PC-9 (cell line): ENCODE data around the gene SEC11A. TPM values are rescaled to one million over a fixed set of nuclear protein-coding genes. Genes with fewer than 3 reads are reported as not detected.
"Not testable (repeated sequence)": the region's sequence is repeated elsewhere in the genome, so short reads cannot be mapped to it uniquely, and the experiment has no call there.

Experiments
- BruUV-seq: library from RNA; stranded (reverse); fragments of 400-500 nt; replicated peaks from 2 replicates; lab custom pipeline; 2021; lab: Mats Ljungman, UMichigan
- CTCF ChIA-PET: fragments of 300-600 bp; sonication (Branson Sonifier 250); formaldehyde crosslinking; loops from one replicate; lab custom pipeline; 2022; ENCODE audit warnings: antibody characterized with exemption; lab: Charles Lee
- POLR2A ChIA-PET: fragments of 300-600 bp; sonication (Branson Sonifier 250); formaldehyde crosslinking; loops from one replicate; lab custom pipeline; 2022; ENCODE audit warnings: antibody characterized with exemption; ENCODE audit not compliant: unreplicated experiment; lab: Charles Lee
- DNase-seq, 2 experiments: peaks; one replicate each; pipeline versions ENCODE4 v3.0.0 to v3.0.0-alpha.2; 2015 to 2022; ENCODE audit warnings: mixed read lengths in 1 of 2
- H2AFZ ChIP-seq: fragments of 200-600 bp; sonication (generic); 2 replicates; pipeline ENCODE4 v1.8.1; 2017; ENCODE audit warnings: antibody characterized with exemption
- H3F3A ChIP-seq: fragments of 200-600 bp; sonication (generic); 2 replicates; pipeline ENCODE4 v1.8.1; 2017; ENCODE audit warnings: antibody characterized with exemption, mild to moderate bottlenecking, low read depth; ENCODE audit not compliant: insufficient read depth
- H3K27ac ChIP-seq: fragments of 200-600 bp; sonication (generic); 2 replicates; pipeline ENCODE4 v1.6.1; 2016; ENCODE audit warnings: mixed run types
- H3K27me3 ChIP-seq: fragments of 200-600 bp; sonication (generic); 2 replicates; pipeline ENCODE4 v1.6.1; 2016; ENCODE audit warnings: low read depth, mixed run types; ENCODE audit not compliant: insufficient read depth
- H3K36me3 ChIP-seq: fragments of 200-600 bp; sonication (generic); 2 replicates; pipeline ENCODE4 v1.6.1; 2016; ENCODE audit warnings: low read depth, mixed run types
- H3K4me1 ChIP-seq: fragments of 200-600 bp; sonication (generic); replicated peaks from 2 replicates; pipeline ENCODE4 v1.6.1; 2016; ENCODE audit warnings: mixed run types; ENCODE audit not compliant: insufficient read depth
- H3K4me2 ChIP-seq: fragments of 200-600 bp; sonication (generic); 2 replicates; pipeline ENCODE4 v1.6.1; 2017; ENCODE audit warnings: mixed run types
- H3K4me3 ChIP-seq: fragments of 200-600 bp; sonication (generic); 2 replicates; pipeline ENCODE4 v1.6.1; 2016; ENCODE audit warnings: mixed run types
- H3K79me2 ChIP-seq: fragments of 200-600 bp; sonication (generic); 2 replicates; pipeline ENCODE4 v1.6.1; 2017; ENCODE audit warnings: low read depth, mixed run types
- H3K9me2 ChIP-seq: fragments of 200-600 bp; sonication (generic); 2 replicates; pipeline ENCODE4 v1.8.1; 2017; ENCODE audit warnings: mild to moderate bottlenecking; ENCODE audit not compliant: insufficient read depth
- H3K9me3 ChIP-seq: fragments of 200-600 bp; sonication (generic); 2 replicates; pipeline ENCODE4 v1.8.1; 2016; ENCODE audit warnings: low read depth; ENCODE audit not compliant: insufficient read depth
- H4K20me1 ChIP-seq: fragments of 200-600 bp; sonication (generic); 2 replicates; pipeline ENCODE4 v1.8.1; 2017; ENCODE audit not compliant: insufficient read depth
- CTCF ChIP-seq: fragments of 200-600 bp; sonication (generic); conservative IDR thresholded peaks from 2 replicates; pipeline ENCODE4 v1.6.1; 2017; ENCODE audit warnings: mixed run types, antibody characterized with exemption, mild to moderate bottlenecking, moderate library complexity
- EZH2 ChIP-seq: fragments of 200-600 bp; sonication (generic); IDR thresholded peaks from 2 replicates; pipeline ENCODE4 v1.8.0; 2017; ENCODE audit warnings: antibody characterized with exemption, low read depth
- intact Hi-C: fragments of 100-400 bp; cut with micrococcal nuclease; formaldehyde crosslinking; loops from one replicate; pipeline ENCODE4 v1.10.0; 2022; ENCODE audit not compliant: unreplicated experiment
- total RNA-seq: library from RNA; stranded (reverse); gene quantifications from 2 replicates; pipeline ENCODE4 v1.2.3, GENCODE V29; 2021

Gene SEC11A
- total RNA-seq, 1 experiment from 2014 or later = 174 TPM

GRCh38 chr15:84752700-84753099, 36.8 kb upstream of the SEC11A start:
- TF ChIP-seq CTCF = no peak
- no peak for TF ChIP-seq EZH2
- peak overlapping the region; percentile 18; the same call in 1 of the 2 replicates for H3K27ac ChIP-seq
- H4K20me1 ChIP-seq = peaks cover 44% of the 10 kb centered on the region
- no peaks in the 10 kb centered on the region for H3K9me3 ChIP-seq
- ChIA-PET POLR2A (interaction anchor here (0.5 kb wide), 1 partner anchor 17 kb away, joined by 4 read pairs; no protein-coding TSS in a partner anchor), CTCF (interaction anchor here (0.5 kb wide), 1 partner anchor 411 kb away, joined by 5 read pairs; no protein-coding TSS in a partner anchor)
- no TSS peak for BruUV-seq
- peaks cover 16% of the 10 kb centered on the region; the same call in 1 of the 2 replicates for H3F3A ChIP-seq
- no peaks in the 10 kb centered on the region for H3K27me3 ChIP-seq
- no peak overlapping the region for H2AFZ ChIP-seq
- peaks cover 89% of the 10 kb centered on the region for H3K79me2 ChIP-seq
- H3K36me3 ChIP-seq = no peaks in the 10 kb centered on the region
- peak overlapping the region; percentile 28; the same call in 1 of the 2 replicates for H3K4me2 ChIP-seq
- no peak overlapping the region for H3K4me3 ChIP-seq
- no peaks in the 10 kb centered on the region for H3K9me2 ChIP-seq
- peaks cover 28% of the 10 kb centered on the region for H3K4me1 ChIP-seq
- DNase-seq = no peak
- intact Hi-C loops = no loop called here

GRCh38 chr15:84752195-84752594, 36.3 kb upstream of the SEC11A start:
- DNase-seq = no peak
- POLR2A ChIA-PET = interaction anchor here (0.5 to 0.6 kb wide), 2 partner anchors 17 to 136 kb away, joined by 4 read pairs; no protein-coding TSS in a partner anchor
- Histone ChIP-seq H3K27ac (peak overlapping the region; percentile 18; the same call in 1 of the 2 replicates), H2AFZ (no peak overlapping the region), H3K27me3 (no peaks in the 10 kb centered on the region), H3K9me2 (no peaks in the 10 kb centered on the region), H3K4me3 (no peak overlapping the region), H3K4me2 (peak overlapping the region; percentile 28; the same call in 1 of the 2 replicates), H3K4me1 (peaks cover 29% of the 10 kb centered on the region), H3K36me3 (no peaks in the 10 kb centered on the region), H3F3A (peaks cover 21% of the 10 kb centered on the region; the same call in 1 of the 2 replicates), H4K20me1 (peaks cover 44% of the 10 kb centered on the region), H3K79me2 (peaks cover 84% of the 10 kb centered on the region), H3K9me3 (no peaks in the 10 kb centered on the region)
- BruUV-seq = no TSS peak
- no peak for TF ChIP-seq EZH2
- TF ChIP-seq CTCF = no peak
- CTCF ChIA-PET = interaction anchor here (0.5 kb wide), 1 partner anchor 411 kb away, joined by 5 read pairs; no protein-coding TSS in a partner anchor
- intact Hi-C loops = no loop called here

GRCh38 chr15:84751721-84752120, 35.8 kb upstream of the SEC11A start:
- H3K4me2 ChIP-seq, intact Hi-C loops, H3K27ac ChIP-seq, DNase-seq, CTCF ChIA-PET, H3K27me3 ChIP-seq, H3K9me3 ChIP-seq, H3K4me3 ChIP-seq, H2AFZ ChIP-seq, H3K36me3 ChIP-seq, H3K9me2 ChIP-seq, BruUV-seq: not testable (repeated sequence)
- peaks cover 24% of the 10 kb centered on the region; the same call in 1 of the 2 replicates for H3F3A ChIP-seq
- peaks cover 34% of the 10 kb centered on the region for H3K4me1 ChIP-seq
- peaks cover 79% of the 10 kb centered on the region for H3K79me2 ChIP-seq
- POLR2A ChIA-PET = interaction anchor here (0.6 kb wide), 1 partner anchor 136 kb away, joined by 4 read pairs; no protein-coding TSS in a partner anchor
- peaks cover 44% of the 10 kb centered on the region for H4K20me1 ChIP-seq
